Vagina (tissue), 2 donors: ENCODE data around the gene MAPK1.

Source experiments
- CTCF ChIP-seq, 3 experiments: fragments of 450-650 bp in 2 of 3; fragments of 200-600 bp in 1 of 3; sonication (generic) in 1 of 3; IDR thresholded peaks; one replicate each; pipeline ENCODE4 v1.5.1; 2017 to 2019; ENCODE audit warnings: antibody characterized with exemption in 3 of 3, mild to moderate bottlenecking in 2 of 3, moderate library complexity in 2 of 3
- POLR2A ChIP-seq, 2 donors: fragments of 450-650 bp; IDR thresholded peaks; one replicate each; pipeline ENCODE4 v1.6.1; 2017; ENCODE audit warnings: antibody characterized with exemption in 2 of 2, mild to moderate bottlenecking in 2 of 2, moderate library complexity in 2 of 2
- POLR2AphosphoS5 ChIP-seq, 2 donors: sonication (generic); formaldehyde crosslinking; IDR thresholded peaks; one replicate each; pipeline ENCODE4 v1.9.0; 2017; ENCODE audit warnings: antibody characterized with exemption in 2 of 2, mild to moderate bottlenecking in 2 of 2, low read depth in 1 of 2; ENCODE audit not compliant: insufficient read depth in 1 of 2

- no peak for TF ChIP-seq POLR2AphosphoS5 (IDR thresholded peaks at IDR 0.05; ENCODE audit: insufficient read depth in 1 of 2, low read depth in 1 of 2)
- no peak for TF ChIP-seq POLR2A (IDR thresholded peaks at IDR 0.05)
- TF ChIP-seq CTCF (IDR thresholded peaks at IDR 0.05) = no peak
Measured at GRCh38 chr22:21887841-21888240, 20.4 kb upstream of the MAPK1 start.
